Right lobe of liver (tissue), 4 donors: ENCODE results near the gene FYN.

ENCODE experiments used
- CTCF ChIP-seq, 4 donors: fragments of 200-600 bp in 3 of 4; fragments of 450-650 bp in 1 of 4; IDR thresholded peaks; one replicate each; pipeline versions ENCODE4 v1.5.1 to v1.8.0; 2016 to 2022; ENCODE audit warnings: antibody characterized with exemption in 4 of 4, mild to moderate bottlenecking in 2 of 4
- POLR2A ChIP-seq: fragments of 450-650 bp; IDR thresholded peaks from one replicate; pipeline ENCODE4 v1.6.1; 2017; ENCODE audit warnings: antibody characterized with exemption, mild to moderate bottlenecking
- donor health status: DM: no; HTN: no; CAD: no.
- donor health status: DM: no; HTN: no; CAD: no.
- donor health status: DM: no; HTN: yes; CAD: no.

DNA sequence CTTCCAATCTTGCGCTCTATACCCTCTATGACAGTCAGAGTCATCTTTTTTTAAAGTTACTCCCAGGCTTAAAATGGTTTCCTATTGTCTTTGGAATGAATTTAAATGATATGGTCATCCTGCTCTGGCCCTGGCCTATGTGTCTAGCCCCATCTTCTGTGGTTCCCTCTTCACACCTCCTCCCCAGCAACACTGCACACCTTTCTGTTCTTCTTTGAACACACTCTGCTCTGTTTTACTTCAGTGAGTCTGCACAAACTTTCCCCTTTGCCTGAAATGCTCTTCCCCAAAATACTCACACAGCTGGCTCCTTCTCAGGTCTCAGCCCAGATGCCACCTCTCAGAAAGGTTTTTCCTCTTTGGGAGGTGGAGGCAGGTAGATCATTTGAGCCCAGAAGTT, 132.7 kb downstream of the FYN start:
- no peak for TF ChIP-seq CTCF (IDR thresholded peaks at IDR 0.05)
- no peak for TF ChIP-seq POLR2A
